ENCODE data around the gene TRUB2. TPM values are rescaled to one million over a fixed set of nuclear protein-coding genes. Genes with fewer than 3 reads are reported as not detected.
A peak's percentile ranks its signal among the peaks of the same experiment; 100 is the strongest.

The TRUB2 gene
- total and polyA plus RNA-seq, 2 of the 13 experiments (the other 11 are each of a cell fraction or from before 2014, with no cell fraction given): 22.3 to 41.2 TPM

DNA sequence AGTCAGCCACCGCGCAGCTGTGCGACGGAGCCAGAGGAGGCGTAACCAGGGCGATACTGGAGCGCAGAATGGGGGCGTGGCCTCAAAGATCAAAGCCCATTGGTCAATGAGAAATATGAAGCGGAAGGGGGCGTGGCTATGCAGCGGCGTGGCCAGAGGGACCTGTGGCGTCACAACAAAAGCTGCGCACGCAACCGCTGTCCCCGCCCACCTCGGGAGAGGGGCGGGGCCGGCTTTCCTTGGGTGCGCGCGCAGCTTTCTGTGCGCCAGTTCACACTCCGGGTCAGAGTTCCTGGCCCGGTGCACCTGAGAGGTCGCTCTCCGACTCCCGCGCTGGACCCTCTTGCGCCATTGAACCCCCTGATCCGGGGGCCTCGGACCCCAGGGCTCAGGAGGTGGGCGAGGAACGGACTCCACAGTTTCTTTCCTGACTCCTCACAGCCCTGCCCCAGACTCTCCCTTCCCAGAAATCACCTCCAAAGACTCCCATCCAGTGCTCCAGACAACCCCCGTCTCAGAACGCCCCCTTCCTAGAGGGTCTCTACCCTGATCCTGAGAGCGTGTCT, 46.2 kb downstream of the TRUB2 start, which contains the start of gene SWI5 (continued):
- TF ChIP-seq ZBTB8A (CRISPR knock-in tag; IDR thresholded peaks at IDR 0.05; ENCODE audit: borderline replicate concordance, low read depth): no peak
- TF ChIP-seq HDAC2 (CRISPR knock-in tag; IDR thresholded peaks at IDR 0.05): peak; percentile 49
- TF ChIP-seq KAT7 (CRISPR knock-in tag; IDR thresholded peaks at IDR 0.05; ENCODE audit: borderline replicate concordance): no peak
- TF ChIP-seq, protein P1, sequence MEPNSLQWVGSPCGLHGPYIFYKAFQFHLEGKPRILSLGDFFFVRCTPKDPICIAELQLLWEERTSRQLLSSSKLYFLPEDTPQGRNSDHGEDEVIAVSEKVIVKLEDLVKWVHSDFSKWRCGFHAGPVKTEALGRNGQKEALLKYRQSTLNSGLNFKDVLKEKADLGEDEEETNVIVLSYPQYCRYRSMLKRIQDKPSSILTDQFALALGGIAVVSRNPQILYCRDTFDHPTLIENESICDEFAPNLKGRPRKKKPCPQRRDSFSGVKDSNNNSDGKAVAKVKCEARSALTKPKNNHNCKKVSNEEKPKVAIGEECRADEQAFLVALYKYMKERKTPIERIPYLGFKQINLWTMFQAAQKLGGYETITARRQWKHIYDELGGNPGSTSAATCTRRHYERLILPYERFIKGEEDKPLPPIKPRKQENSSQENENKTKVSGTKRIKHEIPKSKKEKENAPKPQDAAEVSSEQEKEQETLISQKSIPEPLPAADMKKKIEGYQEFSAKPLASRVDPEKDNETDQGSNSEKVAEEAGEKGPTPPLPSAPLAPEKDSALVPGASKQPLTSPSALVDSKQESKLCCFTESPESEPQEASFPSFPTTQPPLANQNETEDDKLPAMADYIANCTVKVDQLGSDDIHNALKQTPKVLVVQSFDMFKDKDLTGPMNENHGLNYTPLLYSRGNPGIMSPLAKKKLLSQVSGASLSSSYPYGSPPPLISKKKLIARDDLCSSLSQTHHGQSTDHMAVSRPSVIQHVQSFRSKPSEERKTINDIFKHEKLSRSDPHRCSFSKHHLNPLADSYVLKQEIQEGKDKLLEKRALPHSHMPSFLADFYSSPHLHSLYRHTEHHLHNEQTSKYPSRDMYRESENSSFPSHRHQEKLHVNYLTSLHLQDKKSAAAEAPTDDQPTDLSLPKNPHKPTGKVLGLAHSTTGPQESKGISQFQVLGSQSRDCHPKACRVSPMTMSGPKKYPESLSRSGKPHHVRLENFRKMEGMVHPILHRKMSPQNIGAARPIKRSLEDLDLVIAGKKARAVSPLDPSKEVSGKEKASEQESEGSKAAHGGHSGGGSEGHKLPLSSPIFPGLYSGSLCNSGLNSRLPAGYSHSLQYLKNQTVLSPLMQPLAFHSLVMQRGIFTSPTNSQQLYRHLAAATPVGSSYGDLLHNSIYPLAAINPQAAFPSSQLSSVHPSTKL (CRISPR knock-in tag; IDR thresholded peaks at IDR 0.05): peak; percentile 21; the same call in 1 of the 2 replicates
- no peak for TF ChIP-seq ZNF367 (CRISPR knock-in tag; IDR thresholded peaks at IDR 0.05; ENCODE audit: borderline replicate concordance)
- no peak for TF ChIP-seq ZBTB42 (CRISPR knock-in tag; IDR thresholded peaks at IDR 0.05)
- 0 out of 2 replicates have a peak, but pooled peaks have one; percentile 24 for TF ChIP-seq RXRB (CRISPR knock-in tag; IDR thresholded peaks at IDR 0.05; ENCODE audit: borderline replicate concordance)
- TF ChIP-seq, protein P2, sequence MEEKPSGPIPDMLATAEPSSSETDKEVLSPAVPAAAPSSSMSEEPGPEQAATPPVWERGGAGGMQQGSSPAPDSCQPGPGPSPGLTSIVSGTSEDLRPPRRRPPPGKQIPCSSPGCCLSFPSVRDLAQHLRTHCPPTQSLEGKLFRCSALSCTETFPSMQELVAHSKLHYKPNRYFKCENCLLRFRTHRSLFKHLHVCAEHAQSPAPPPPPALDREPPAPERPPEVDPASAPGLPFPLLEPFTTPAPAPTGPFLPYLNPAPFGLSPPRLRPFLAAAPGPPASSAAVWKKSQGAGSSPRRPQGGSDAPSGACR (CRISPR knock-in tag; IDR thresholded peaks at IDR 0.05): no peak
- TF ChIP-seq ZNF746 (CRISPR knock-in tag; IDR thresholded peaks at IDR 0.05): no peak
- TF ChIP-seq ZNF629 (CRISPR knock-in tag; conservative IDR thresholded peaks at IDR 0.05): no peak
- no peak for TF ChIP-seq ZNF431 (CRISPR knock-in tag; IDR thresholded peaks at IDR 0.05; ENCODE audit: borderline replicate concordance, low read depth)
- no peak for TF ChIP-seq EZH2 (conservative IDR thresholded peaks at IDR 0.05; ENCODE audit: low read depth, low read length)
- TF ChIP-seq TEAD3 (CRISPR knock-in tag; optimal IDR thresholded peaks at IDR 0.05; ENCODE audit: borderline replicate concordance): no peak
- no peak for TF ChIP-seq BHLHE40 (IDR thresholded peaks at IDR 0.05; ENCODE audit: low read length)
- no peak; the same call in 1 of the 2 replicates for TF ChIP-seq ZNF83 (CRISPR knock-in tag; IDR thresholded peaks at IDR 0.05; ENCODE audit: borderline replicate concordance)
- TF ChIP-seq FOXP4 (CRISPR knock-in tag; IDR thresholded peaks at IDR 0.05): no peak; the same call in 1 of the 2 replicates
- no peak for TF ChIP-seq NBN (conservative IDR thresholded peaks at IDR 0.05)
- TF ChIP-seq, protein P3, sequence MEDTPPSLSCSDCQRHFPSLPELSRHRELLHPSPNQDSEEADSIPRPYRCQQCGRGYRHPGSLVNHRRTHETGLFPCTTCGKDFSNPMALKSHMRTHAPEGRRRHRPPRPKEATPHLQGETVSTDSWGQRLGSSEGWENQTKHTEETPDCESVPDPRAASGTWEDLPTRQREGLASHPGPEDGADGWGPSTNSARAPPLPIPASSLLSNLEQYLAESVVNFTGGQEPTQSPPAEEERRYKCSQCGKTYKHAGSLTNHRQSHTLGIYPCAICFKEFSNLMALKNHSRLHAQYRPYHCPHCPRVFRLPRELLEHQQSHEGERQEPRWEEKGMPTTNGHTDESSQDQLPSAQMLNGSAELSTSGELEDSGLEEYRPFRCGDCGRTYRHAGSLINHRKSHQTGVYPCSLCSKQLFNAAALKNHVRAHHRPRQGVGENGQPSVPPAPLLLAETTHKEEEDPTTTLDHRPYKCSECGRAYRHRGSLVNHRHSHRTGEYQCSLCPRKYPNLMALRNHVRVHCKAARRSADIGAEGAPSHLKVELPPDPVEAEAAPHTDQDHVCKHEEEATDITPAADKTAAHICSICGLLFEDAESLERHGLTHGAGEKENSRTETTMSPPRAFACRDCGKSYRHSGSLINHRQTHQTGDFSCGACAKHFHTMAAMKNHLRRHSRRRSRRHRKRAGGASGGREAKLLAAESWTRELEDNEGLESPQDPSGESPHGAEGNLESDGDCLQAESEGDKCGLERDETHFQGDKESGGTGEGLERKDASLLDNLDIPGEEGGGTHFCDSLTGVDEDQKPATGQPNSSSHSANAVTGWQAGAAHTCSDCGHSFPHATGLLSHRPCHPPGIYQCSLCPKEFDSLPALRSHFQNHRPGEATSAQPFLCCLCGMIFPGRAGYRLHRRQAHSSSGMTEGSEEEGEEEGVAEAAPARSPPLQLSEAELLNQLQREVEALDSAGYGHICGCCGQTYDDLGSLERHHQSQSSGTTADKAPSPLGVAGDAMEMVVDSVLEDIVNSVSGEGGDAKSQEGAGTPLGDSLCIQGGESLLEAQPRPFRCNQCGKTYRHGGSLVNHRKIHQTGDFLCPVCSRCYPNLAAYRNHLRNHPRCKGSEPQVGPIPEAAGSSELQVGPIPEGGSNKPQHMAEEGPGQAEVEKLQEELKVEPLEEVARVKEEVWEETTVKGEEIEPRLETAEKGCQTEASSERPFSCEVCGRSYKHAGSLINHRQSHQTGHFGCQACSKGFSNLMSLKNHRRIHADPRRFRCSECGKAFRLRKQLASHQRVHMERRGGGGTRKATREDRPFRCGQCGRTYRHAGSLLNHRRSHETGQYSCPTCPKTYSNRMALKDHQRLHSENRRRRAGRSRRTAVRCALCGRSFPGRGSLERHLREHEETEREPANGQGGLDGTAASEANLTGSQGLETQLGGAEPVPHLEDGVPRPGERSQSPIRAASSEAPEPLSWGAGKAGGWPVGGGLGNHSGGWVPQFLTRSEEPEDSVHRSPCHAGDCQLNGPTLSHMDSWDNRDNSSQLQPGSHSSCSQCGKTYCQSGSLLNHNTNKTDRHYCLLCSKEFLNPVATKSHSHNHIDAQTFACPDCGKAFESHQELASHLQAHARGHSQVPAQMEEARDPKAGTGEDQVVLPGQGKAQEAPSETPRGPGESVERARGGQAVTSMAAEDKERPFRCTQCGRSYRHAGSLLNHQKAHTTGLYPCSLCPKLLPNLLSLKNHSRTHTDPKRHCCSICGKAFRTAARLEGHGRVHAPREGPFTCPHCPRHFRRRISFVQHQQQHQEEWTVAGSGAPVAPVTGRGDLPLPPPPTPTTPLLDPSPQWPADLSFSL (CRISPR knock-in tag; IDR thresholded peaks at IDR 0.05): no peak
